G401.6 (cell line): ENCODE results near the gene SIPA1L3.

Experiments used
- FAIRE-seq: peaks from 2 replicates; lab custom pipeline; 2012; peaks lifted over from hg19 to GRCh38; lab: Jason Lieb, UNC

SIPA1L3 gene

DNA sequence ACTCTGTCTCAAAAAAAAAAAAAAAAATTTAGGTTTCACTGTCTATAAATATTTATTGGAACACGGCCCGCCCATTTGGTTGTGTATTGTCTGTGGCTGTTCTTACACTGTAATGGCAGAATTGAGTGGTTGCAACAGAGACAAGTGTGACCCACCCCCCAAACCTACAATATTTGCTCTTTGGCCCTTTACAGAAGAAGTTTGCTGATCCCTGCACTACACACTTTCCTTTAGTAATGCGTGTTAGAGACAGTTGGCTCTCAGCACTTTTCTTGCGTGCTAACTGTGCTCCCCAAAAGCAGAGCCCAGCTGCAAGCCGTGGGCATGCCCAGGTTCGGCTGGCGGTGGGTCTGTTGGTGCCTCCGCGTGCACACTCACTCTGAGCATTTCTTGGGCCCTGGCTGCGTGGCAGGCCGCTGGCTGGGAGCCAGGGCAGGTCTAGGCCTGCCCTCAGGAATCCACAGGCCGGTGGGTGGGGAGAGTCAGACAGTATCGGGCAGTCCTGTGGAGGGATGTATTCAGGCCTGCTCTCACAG, 72.6 kb downstream of the SIPA1L3 start:
- FAIRE-seq: no peak

DNA sequence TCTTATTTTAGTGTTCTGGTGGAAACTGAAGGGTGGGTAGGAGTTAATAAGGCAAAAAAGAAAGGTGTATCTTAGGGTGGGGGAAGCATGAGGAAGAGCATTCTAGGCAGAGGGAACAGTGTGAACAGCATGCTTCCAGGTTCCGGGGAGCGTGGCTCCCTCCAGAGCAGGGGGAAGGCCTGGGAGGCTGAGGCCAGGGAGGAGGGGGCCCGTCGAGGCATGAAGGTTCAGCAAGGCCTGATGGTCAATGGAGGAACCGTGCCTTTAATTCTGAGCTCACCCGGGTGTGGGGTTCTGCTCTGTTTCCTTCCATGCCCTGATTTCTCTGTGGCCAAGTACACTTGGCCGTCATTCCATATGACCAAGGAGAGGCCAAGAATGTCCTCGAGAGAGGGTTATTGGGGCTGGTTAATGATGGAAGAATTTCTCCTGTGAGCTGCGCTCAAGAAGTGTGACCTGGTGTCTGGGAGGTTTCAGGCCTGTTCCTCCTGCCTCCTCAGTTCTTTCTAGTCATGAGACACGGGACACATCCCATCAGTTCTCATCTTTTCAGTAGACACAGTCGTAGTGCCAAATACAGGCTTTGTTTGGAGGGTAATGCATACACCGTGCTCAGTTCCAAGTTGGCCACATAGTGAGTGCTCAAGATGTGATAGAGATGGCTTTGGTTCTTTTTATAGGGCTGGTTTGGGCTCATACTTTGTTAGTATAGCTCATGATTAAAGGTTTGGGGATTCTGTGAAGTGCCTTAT, 73.6 kb downstream of the SIPA1L3 start:
- no peak for FAIRE-seq

- FAIRE-seq: no peak
These were observed 74.9 kb downstream of the SIPA1L3 start for GRCh38 chr19:37981785-37982475.

GRCh38 chr19:37982655-37983054, 75.6 kb downstream of the SIPA1L3 start:
- no peak for FAIRE-seq

DNA sequence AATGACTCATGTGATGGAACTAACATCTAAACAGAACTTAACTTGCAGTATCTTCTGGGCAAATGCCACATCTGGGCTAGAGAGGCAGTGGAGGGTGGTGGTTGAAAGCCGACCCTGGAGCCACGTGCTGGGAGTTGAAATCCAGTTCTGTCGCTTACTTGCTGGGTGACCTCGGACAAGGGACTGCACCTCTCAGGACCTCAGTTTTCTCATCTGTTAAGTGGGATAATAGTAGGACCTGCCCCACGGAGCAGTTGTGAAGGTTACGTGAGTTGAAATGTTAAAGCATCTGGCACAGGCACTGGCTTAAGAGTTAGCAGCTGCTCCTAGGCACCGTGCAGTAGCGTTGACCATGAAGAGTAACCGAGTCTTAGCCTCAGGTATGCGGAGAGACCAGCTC, 76.1 kb downstream of the SIPA1L3 start:
- FAIRE-seq: no peak

DNA sequence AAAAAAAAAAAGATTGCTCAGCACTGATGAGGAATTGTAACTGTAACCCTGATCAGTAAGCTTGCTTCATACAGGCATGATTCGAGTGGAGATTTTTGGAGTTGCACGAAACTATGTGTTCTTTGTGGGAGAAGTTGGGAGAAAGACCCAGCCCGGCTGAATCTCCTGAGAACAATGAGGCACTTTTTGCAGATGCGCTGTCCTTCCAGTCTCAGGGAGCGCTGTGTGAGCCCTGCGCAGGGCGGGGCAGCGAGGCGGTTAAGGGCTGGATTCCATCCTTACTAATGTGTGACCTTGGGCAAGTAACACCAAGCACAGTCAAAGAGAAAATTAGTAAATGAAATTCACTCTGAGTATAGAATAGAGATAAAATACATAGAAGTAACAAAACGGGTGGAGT, 76.9 kb downstream of the SIPA1L3 start:
- FAIRE-seq: no peak

GRCh38 chr19:37986048-37986750, 79.2 kb downstream of the SIPA1L3 start:
- FAIRE-seq: no peak

GRCh38 chr19:37987356-37988332, 80.6 kb downstream of the SIPA1L3 start:
- no peak for FAIRE-seq

DNA sequence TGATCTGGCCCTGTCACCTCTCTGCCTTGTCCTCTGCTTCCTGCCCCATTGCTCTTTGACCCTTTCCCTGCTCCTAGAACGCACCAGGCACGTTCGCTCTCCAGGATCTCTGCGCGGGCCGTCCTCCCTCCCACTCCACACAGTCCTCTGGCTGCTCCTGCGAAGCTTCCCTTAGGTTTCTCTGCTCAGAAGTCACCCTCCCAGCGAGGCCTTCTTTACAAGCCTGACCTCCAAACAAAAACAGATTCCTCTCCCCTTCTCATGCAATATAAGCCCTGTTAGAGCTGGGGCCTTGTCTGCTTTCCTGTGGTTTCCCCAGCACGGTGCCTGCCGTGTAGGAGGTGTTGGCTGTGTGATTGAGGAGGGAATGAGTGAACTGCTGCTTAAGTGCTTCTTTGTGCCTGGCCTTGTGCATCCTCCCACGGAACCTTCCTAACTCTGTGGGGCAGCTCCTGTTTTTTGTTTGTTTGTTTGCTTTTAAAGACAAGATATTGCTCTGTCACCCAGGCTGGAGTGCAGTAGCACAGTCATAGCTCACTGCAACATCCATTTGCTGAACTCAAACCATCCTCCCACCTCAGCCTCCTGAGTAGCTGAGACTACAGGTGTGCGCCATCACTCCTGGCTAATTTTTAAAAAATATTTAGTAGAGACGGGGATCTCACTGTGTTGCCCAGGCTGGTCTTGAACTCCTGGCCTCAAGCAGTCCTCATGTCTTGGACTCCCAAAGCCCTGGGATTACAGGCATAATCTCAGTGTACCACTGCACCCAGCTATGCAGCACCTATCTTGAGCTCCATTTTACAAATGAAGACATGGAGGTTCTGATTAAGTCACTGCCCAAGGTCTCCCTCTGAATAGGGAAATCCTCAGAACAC, 82.0 kb downstream of the SIPA1L3 start:
- FAIRE-seq: no peak

GRCh38 chr19:37989855-37990254, 82.8 kb downstream of the SIPA1L3 start:
- no peak for FAIRE-seq

- FAIRE-seq: no peak
These were observed 83.4 kb downstream of the SIPA1L3 start for GRCh38 chr19:37990362-37990761.

- no peak for FAIRE-seq
These were observed 84.3 kb downstream of the SIPA1L3 start for GRCh38 chr19:37991176-37991835.

DNA sequence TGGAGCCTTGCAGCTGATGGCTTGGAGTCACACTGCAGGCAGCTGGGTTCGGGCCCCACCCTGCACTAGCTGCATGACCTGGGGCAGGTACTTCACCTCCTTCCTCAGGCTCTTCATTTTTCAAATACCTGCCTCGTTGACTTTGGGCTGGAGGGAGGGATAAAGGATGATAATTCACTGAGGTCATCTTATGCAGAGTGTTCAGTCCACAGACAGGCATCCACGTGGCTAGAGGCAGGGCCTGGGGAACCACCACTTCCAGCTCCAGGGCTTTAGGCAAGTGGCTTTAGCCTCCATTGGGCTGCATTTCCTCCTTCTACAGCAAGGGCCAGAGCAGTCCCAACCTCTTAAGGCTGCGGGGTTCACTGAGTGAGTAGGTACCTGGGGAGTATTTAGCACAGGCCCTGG, 84.8 kb downstream of the SIPA1L3 start:
- FAIRE-seq: no peak

DNA sequence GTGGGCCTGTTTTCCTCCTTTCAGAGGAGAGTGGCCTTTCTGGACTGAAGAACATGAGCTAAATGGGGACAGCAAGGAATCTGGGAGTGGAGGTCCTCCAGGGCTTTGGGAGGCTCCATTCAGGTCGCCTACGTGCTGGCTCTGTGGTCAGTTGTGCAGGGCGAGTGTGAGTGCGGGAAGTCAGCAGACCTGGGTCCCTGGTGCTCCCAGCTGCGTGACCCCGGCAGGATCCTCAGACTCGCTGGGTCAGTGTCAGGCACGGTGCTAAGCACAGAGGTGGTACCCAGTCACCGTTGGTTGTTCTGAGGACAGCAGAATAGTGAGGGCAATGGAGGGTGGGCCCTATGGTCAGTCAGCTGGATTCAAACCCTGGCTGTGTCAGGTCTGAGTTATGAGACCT, 85.8 kb downstream of the SIPA1L3 start:
- no peak for FAIRE-seq

DNA sequence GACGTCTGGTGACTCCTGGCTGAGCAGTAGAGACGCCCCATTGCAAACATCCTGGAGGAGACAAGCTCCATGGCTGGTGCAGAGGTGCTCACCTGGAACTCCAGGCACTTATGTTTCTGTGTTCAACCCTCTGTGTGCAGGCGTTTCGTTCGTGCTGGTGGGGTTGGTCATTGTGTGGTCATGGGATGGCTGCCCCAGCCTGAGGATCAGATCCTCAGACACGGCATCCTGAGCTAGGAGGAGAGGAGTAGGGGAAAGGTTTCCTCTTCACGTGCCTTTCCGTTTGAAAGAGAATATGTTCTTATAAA, 87.8 kb downstream of the SIPA1L3 start:
- no peak for FAIRE-seq

DNA sequence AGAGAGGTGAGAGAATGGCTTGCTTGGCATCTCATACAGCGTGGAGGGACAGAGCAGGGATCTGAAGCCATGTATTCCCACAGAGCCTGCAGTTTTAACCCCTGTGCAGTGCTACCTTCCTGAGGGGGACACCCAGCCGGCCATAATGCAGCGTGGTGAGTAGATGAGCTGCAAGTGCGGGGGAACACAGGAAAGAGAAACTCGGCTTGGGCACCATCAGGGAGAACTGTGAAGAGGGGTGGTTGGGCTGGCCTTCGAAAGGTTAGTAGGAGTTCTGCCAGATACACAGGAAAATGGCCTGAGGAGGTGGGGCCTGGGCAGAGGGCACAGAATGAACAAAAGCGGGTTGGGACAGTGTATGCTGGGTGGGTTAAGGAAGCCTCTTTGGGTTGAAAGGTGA, 88.3 kb downstream of the SIPA1L3 start:
- no peak for FAIRE-seq

DNA sequence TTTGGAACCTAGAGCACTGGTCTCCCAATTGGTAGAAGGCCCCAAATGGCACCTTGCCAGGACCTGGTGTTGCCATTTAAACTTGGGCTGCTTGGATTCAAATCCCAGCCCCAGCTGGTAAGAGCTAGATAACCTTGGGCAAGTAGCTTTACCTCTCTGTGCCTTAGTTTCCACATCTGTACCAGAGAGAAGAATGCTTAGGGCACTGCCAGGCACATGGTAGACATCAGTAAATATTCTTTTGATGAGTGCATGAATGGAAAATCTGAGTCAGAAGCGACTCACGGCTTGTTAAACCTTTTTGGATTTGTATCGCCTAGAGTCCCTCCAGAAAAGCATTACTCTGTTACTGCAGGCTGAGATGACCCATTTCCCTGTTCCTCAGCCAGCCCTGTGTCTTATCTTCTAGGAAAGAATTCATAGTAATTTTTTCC, 90.9 kb downstream of the SIPA1L3 start:
- no peak for FAIRE-seq

- no peak for FAIRE-seq
These were observed 91.8 kb downstream of the SIPA1L3 start for GRCh38 chr19:37998801-37999308.

- no peak for FAIRE-seq
These were observed 92.6 kb downstream of the SIPA1L3 start for GRCh38 chr19:37999309-38000213.
